GM12878 (cell line): ENCODE measurements around the gene ZNF841. TPM values are rescaled to one million over a fixed set of nuclear protein-coding genes. Genes with fewer than 3 reads are reported as not detected.

Source experiments
- ATAC-seq: fragments of 200-7000 bp; cut with Tn5 transposase; 3 replicates; pipeline ENCODE4 v1.9.1; 2020; ENCODE audit warnings: mild to moderate bottlenecking, moderate library complexity
- BruUV-seq: library from RNA; stranded (reverse); fragments of 400-500 nt; replicated peaks from 2 replicates; lab custom pipeline; 2021; lab: Mats Ljungman, UMichigan
- CTCF ChIA-PET: fragments of 300-600 bp; sonication (Branson Sonifier 250); formaldehyde crosslinking; extraction: SDS; loops from one replicate; lab custom pipeline; 2021; ENCODE audit warnings: inconsistent platforms; lab: Yijun Ruan, JAX
- POLR2A ChIA-PET: fragments of 350-600 bp; formaldehyde crosslinking; extraction: SDS; loops from one replicate; lab custom pipeline; 2021; ENCODE audit warnings: inconsistent platforms; lab: Charles Lee
- RAD21 ChIA-PET: fragments of 300-600 bp; sonication (Branson Sonifier 250); formaldehyde crosslinking; loops from one replicate; lab custom pipeline; 2023; ENCODE audit warnings: antibody characterized with exemption; ENCODE audit not compliant: unreplicated experiment; lab: Charles Lee
- SMC1A ChIA-PET: fragments of 300-600 bp; sonication (Branson Sonifier 250); formaldehyde crosslinking; loops from one replicate; lab custom pipeline; 2023; ENCODE audit not compliant: unreplicated experiment, uncharacterized antibody; lab: Charles Lee
- DNase-seq: peaks from one replicate; pipeline ENCODE4 v3.0.0-alpha.2; 2011; ENCODE audit warnings: low read depth, low spot score
- FAIRE-seq: peaks from 3 replicates; lab custom pipeline; 2011; peaks lifted over from hg19 to GRCh38; lab: Jason Lieb, UNC
- H2AFZ ChIP-seq: 2 replicates; pipeline ENCODE4 v1.6.0; 2011; ENCODE audit warnings: low read depth, low read length, control low read depth; ENCODE audit not compliant: control insufficient read depth
- H3K27ac ChIP-seq: 2 replicates; pipeline ENCODE4 v1.5.1; 2011; ENCODE audit warnings: control low read depth; ENCODE audit not compliant: control insufficient read depth, insufficient read depth
- H3K27me3 ChIP-seq, 2 experiments: replicated peaks in 1 of 2; 2 replicates each; pipeline versions ENCODE4 v1.6.0 to v1.6.1; 2011; ENCODE audit warnings: low read length in 1 of 2; ENCODE audit not compliant: control insufficient read depth in 2 of 2, insufficient read depth in 2 of 2
- H3K36me3 ChIP-seq, 2 experiments: 2 replicates each; pipeline ENCODE4 v1.5.1; 2011; ENCODE audit warnings: low read length in 1 of 2; ENCODE audit not compliant: control insufficient read depth in 2 of 2, insufficient read depth in 2 of 2
- H3K4me1 ChIP-seq: 2 replicates; pipeline ENCODE4 v1.6.1; 2011; ENCODE audit warnings: mild to moderate bottlenecking, low read length, moderate library complexity, mixed read lengths; ENCODE audit not compliant: control insufficient read depth, insufficient read depth
- H3K4me2 ChIP-seq: 2 replicates; pipeline ENCODE4 v1.6.0; 2011; ENCODE audit warnings: control low read depth; ENCODE audit not compliant: control insufficient read depth, insufficient read depth
- H3K4me3 ChIP-seq: fragments of 200-600 bp; sonication (generic); 2 replicates; pipeline ENCODE4 v1.5.1; 2016
- H3K79me2 ChIP-seq: 2 replicates; pipeline ENCODE4 v1.6.0; 2011; ENCODE audit warnings: low read length; ENCODE audit not compliant: control insufficient read depth, insufficient read depth
- H3K9ac ChIP-seq: 2 replicates; pipeline ENCODE4 v1.8.0; 2011; ENCODE audit warnings: low read length, control low read depth, mixed read lengths; ENCODE audit not compliant: control insufficient read depth, insufficient read depth
- H3K9me3 ChIP-seq: replicated peaks from 3 replicates; pipeline ENCODE4 v1.5.1; 2011; ENCODE audit warnings: mild to moderate bottlenecking, low read length; ENCODE audit not compliant: control insufficient read depth, insufficient read depth
- H4K20me1 ChIP-seq: 2 replicates; pipeline ENCODE4 v1.6.0; 2011; ENCODE audit not compliant: control insufficient read depth, insufficient read depth
- BRCA1 ChIP-seq: IDR thresholded peaks from 2 replicates; pipeline ENCODE4 v1.6.1; 2011; ENCODE audit warnings: low read depth, low read length, improper control_type of control experiment
- CBX5 ChIP-seq: sonication (generic); IDR thresholded peaks from 2 replicates; pipeline ENCODE4 v1.6.1; 2016; ENCODE audit warnings: low read depth, moderate library complexity, mild to moderate bottlenecking, inconsistent platforms
- EP300 ChIP-seq, 2 experiments: fragments of 150-350 bp in 1 of 2; IDR thresholded peaks; 2 replicates each; pipeline ENCODE4 v1.6.1; 2011 to 2012; ENCODE audit warnings: low read depth in 2 of 2, low read length in 2 of 2, borderline replicate concordance in 1 of 2, improper control_type of control experiment in 1 of 2, inconsistent platforms in 1 of 2; ENCODE audit not compliant: control insufficient read depth in 1 of 2
- GABPA ChIP-seq: IDR thresholded peaks from 2 replicates; pipeline ENCODE4 v1.6.1; 2014; ENCODE audit warnings: antibody characterized with exemption, low read depth, mild to moderate bottlenecking, inconsistent platforms
- KAT2A ChIP-seq: conservative IDR thresholded peaks from 2 replicates; pipeline ENCODE4 v1.6.1; 2011; ENCODE audit warnings: low read depth, low read length; ENCODE audit not compliant: control insufficient read depth
- NR2C2 ChIP-seq: IDR thresholded peaks from 2 replicates; pipeline ENCODE4 v1.6.1; 2011; ENCODE audit warnings: borderline replicate concordance, low read depth; ENCODE audit not compliant: control insufficient read depth, insufficient read length
- PAX8 ChIP-seq: fragments of 450-650 bp; IDR thresholded peaks from 2 replicates; pipeline ENCODE4 v1.6.1; 2017; ENCODE audit warnings: mild to moderate bottlenecking, moderate library complexity
- RAD51 ChIP-seq: fragments of 450-650 bp; IDR thresholded peaks from 2 replicates; pipeline ENCODE4 v1.6.1; 2016; ENCODE audit warnings: moderate library complexity, mild to moderate bottlenecking, inconsistent platforms
- SMARCA5 ChIP-seq: fragments of 450-650 bp; IDR thresholded peaks from 2 replicates; pipeline ENCODE4 v1.6.1; 2017; ENCODE audit warnings: mild to moderate bottlenecking
- SREBF2 ChIP-seq: IDR thresholded peaks from 2 replicates; pipeline ENCODE4 v1.6.1; 2012; ENCODE audit warnings: mild to moderate bottlenecking, low read length
- TBL1XR1 ChIP-seq: IDR thresholded peaks from 2 replicates; pipeline ENCODE4 v1.6.1; 2012; ENCODE audit warnings: low read depth, low read length, improper control_type of control experiment
- ZNF207 ChIP-seq: fragments of 450-650 bp; IDR thresholded peaks from 2 replicates; pipeline ENCODE4 v1.6.1; 2014; ENCODE audit warnings: antibody characterized with exemption, mild to moderate bottlenecking, borderline replicate concordance
- ZZZ3 ChIP-seq: IDR thresholded peaks from 2 replicates; pipeline ENCODE4 v1.6.1; 2011; ENCODE audit warnings: low read depth; ENCODE audit not compliant: control insufficient read depth, insufficient read length
- WGBS: methylation state at CpG from one replicate; pipeline ENCODE4 v1.1.6; 2016; ENCODE audit warnings: low lambda C conversion rate; ENCODE audit not compliant: insufficient replicate concordance, insufficient coverage; ENCODE audit errors: missing lambda C conversion rate; 5-methylcytosine and 5-hydroxymethylcytosine counted together
- in situ Hi-C: fragments of 300-500 bp; cut with MboI; formaldehyde crosslinking; loops from 9 replicates; pipeline ENCODE4 v1.14.3; 2018; ENCODE audit warnings: mixed read lengths
- intact Hi-C: fragments of 100-400 bp; cut with micrococcal nuclease; formaldehyde crosslinking; loops from one replicate; pipeline ENCODE4 v1.14.2; 2022; ENCODE audit not compliant: unreplicated experiment
- polyA plus RNA-seq, 11 experiments: library from polyadenylated mRNA; depleted of rRNA in 4 of 11; unstranded in 6 of 11; stranded (reverse) in 5 of 11; fragments of >200 nt; fragmentation: Nextera tagmentation in 4 of 11; fragmentation: Illumina TruSeq in 1 of 11; extraction: Ambion mirVana in 4 of 11; extraction: Trizol in 1 of 11; gene quantifications; 1 replicate in 1 of 11; 2 replicates in 10 of 11; pipeline versions ENCODE4 v1.2.1 to v1.2.3, GENCODE V29; 2011 to 2016; ENCODE audit warnings: inconsistent platforms in 2 of 11, missing spikeins in 2 of 11, low read depth in 1 of 11
- total RNA-seq, 4 experiments: library from RNA; depleted of rRNA in 3 of 4; stranded (reverse); fragments of >200 nt in 3 of 4; fragmentation: Illumina TruSeq in 1 of 4; extraction: Trizol in 1 of 4; gene quantifications; 2 replicates each; pipeline versions ENCODE4 v1.2.1 to v1.2.3, GENCODE V29; 2013 to 2021
- TF ChIP-seq, protein P1 (sequence below): fragments of 450-650 bp; IDR thresholded peaks from 2 replicates; pipeline ENCODE4 v1.6.1; 2016; ENCODE audit warnings: mild to moderate bottlenecking
- TF ChIP-seq, protein P2 (sequence below): fragments of 150-350 bp; IDR thresholded peaks from 2 replicates; pipeline ENCODE4 v1.6.1; 2016; ENCODE audit warnings: low read depth, low read length
- TF ChIP-seq, protein P3 (sequence below): IDR thresholded peaks from 2 replicates; pipeline ENCODE4 v1.6.1; 2011; ENCODE audit warnings: borderline replicate concordance, low read depth, mild to moderate bottlenecking, moderate library complexity, low read length; ENCODE audit not compliant: insufficient read depth, poor library complexity, severe bottlenecking

Gene ZNF841
- total and polyA plus RNA-seq, 10 of the 15 experiments (the other 5 are each of a cell fraction or from before 2014, with no cell fraction given), result 1.4 to 15.0 (median 8.2) TPM

DNA sequence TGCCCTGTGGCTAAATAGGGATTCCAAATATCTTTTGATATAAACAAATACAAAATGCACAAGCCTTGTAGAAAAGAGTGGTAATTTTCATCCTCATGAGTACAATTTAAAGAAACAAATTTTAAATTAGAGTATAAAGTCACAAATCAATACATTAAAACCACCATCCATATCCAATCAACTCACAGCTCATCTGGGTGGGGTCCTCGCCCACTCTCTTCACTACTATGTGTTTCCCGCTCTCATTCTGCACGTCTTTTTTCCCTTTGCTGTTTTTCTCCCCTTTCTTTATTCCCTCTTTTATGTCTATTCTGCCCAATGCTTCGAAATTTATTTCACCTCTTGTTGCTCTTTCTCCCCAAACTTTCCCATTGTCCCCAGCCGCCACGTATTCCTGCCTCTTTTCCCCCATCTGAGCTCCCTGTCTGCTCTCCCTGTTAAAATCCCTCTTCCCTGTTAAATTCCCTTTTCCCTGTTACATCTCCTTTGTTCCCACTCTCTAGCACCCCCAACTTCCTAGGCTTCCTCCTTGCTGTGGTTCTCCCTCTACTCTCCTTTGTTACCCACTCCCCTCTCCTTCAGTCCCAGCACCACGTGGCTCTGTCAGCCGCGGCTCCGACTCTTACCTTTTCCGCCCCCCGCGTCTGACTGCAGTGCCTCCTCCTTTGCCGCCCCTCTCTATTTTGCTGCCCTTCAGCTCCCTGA is 42.9 kb upstream of the ZNF841 start (continued):
- peak; percentile 52; the same call in 1 of the 2 replicates for TF ChIP-seq RAD51
- no peak for TF ChIP-seq NR2C2
- TF ChIP-seq SREBF2, result no peak
- TF ChIP-seq KAT2A, result no peak
- no peak for TF ChIP-seq ZZZ3
- TF ChIP-seq PAX8, result no peak
- TF ChIP-seq GABPA, result no peak
- TF ChIP-seq EP300 (IDR thresholded peaks at IDR 0.05; ENCODE audit: borderline replicate concordance in 1 of 2, control insufficient read depth in 1 of 2, low read depth in 2 of 2, low read length in 2 of 2), result no peak

DNA sequence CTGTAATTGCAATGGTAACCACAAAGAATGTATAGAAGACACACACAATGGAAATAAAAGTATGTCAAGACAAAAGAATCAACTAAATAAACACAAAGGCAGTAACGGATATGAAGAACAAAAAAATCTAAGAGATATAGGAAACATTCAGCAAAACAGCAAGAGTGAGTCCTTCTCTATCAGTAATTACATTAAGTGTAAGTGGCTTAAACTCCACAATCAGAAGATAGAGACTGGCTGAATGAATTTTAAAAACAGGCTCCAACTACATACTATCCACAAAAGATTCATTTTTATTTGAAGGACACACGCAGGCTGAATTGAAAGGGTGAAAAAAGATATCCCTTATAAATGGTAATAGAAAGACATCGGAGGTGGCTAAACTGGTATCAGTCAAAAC is 24.7 kb upstream of the ZNF841 start:
- H3K9me3 ChIP-seq, result peaks cover 52% of the 10 kb centered on the region
- no peak overlapping the region for H3K9ac ChIP-seq
- H2AFZ ChIP-seq, result no peak overlapping the region
- H3K4me2 ChIP-seq, result no peak overlapping the region
- SMC1A ChIA-PET, result no interaction called here
- in situ Hi-C loops (no loop called here), intact Hi-C loops (no loop called here)
- H3K4me3 ChIP-seq, result no peak overlapping the region
- peaks cover 4 to 14% of the 10 kb centered on the region in 2 experiments for H3K36me3 ChIP-seq
- H3K79me2 ChIP-seq, result no peaks in the 10 kb centered on the region
- RAD21 ChIA-PET, result no interaction called here
- CTCF ChIA-PET, result no interaction called here
- H3K4me1 ChIP-seq, result no peaks in the 10 kb centered on the region
- DNase-seq (no peak), FAIRE-seq (no peak), ATAC-seq (no peak)
- 94% methylated on average over 3 of the region's 3 CpGs for WGBS
- no peaks in the 10 kb centered on the region for H3K27me3 ChIP-seq
- BruUV-seq, result no TSS peak
- no peak overlapping the region for H3K27ac ChIP-seq
- POLR2A ChIA-PET, result no interaction called here
- no peaks in the 10 kb centered on the region for H4K20me1 ChIP-seq
- TF ChIP-seq BRCA1, result no peak
- TF ChIP-seq, protein P1, sequence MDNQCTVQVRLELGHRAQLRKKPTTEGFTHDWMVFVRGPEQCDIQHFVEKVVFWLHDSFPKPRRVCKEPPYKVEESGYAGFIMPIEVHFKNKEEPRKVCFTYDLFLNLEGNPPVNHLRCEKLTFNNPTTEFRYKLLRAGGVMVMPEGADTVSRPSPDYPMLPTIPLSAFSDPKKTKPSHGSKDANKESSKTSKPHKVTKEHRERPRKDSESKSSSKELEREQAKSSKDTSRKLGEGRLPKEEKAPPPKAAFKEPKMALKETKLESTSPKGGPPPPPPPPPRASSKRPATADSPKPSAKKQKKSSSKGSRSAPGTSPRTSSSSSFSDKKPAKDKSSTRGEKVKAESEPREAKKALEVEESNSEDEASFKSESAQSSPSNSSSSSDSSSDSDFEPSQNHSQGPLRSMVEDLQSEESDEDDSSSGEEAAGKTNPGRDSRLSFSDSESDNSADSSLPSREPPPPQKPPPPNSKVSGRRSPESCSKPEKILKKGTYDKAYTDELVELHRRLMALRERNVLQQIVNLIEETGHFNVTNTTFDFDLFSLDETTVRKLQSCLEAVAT, result no peak
- TF ChIP-seq SMARCA5, result no peak
- TF ChIP-seq, protein P2, sequence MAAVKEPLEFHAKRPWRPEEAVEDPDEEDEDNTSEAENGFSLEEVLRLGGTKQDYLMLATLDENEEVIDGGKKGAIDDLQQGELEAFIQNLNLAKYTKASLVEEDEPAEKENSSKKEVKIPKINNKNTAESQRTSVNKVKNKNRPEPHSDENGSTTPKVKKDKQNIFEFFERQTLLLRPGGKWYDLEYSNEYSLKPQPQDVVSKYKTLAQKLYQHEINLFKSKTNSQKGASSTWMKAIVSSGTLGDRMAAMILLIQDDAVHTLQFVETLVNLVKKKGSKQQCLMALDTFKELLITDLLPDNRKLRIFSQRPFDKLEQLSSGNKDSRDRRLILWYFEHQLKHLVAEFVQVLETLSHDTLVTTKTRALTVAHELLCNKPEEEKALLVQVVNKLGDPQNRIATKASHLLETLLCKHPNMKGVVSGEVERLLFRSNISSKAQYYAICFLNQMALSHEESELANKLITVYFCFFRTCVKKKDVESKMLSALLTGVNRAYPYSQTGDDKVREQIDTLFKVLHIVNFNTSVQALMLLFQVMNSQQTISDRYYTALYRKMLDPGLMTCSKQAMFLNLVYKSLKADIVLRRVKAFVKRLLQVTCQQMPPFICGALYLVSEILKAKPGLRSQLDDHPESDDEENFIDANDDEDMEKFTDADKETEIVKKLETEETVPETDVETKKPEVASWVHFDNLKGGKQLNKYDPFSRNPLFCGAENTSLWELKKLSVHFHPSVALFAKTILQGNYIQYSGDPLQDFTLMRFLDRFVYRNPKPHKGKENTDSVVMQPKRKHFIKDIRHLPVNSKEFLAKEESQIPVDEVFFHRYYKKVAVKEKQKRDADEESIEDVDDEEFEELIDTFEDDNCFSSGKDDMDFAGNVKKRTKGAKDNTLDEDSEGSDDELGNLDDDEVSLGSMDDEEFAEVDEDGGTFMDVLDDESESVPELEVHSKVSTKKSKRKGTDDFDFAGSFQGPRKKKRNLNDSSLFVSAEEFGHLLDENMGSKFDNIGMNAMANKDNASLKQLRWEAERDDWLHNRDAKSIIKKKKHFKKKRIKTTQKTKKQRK, result no peak
- TF ChIP-seq EP300 (IDR thresholded peaks at IDR 0.05; ENCODE audit: borderline replicate concordance in 1 of 2, control insufficient read depth in 1 of 2, low read depth in 2 of 2, low read length in 2 of 2), result no peak
- no peak for TF ChIP-seq ZNF207
- TF ChIP-seq CBX5, result no peak
- TF ChIP-seq, protein P3, sequence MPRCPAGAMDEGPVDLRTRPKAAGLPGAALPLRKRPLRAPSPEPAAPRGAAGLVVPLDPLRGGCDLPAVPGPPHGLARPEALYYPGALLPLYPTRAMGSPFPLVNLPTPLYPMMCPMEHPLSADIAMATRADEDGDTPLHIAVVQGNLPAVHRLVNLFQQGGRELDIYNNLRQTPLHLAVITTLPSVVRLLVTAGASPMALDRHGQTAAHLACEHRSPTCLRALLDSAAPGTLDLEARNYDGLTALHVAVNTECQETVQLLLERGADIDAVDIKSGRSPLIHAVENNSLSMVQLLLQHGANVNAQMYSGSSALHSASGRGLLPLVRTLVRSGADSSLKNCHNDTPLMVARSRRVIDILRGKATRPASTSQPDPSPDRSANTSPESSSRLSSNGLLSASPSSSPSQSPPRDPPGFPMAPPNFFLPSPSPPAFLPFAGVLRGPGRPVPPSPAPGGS, result no peak
- no peak for TF ChIP-seq TBL1XR1
